Spinal cord (tissue), 10 donors: ENCODE results near the gene CAMK1D. TPM values are rescaled to one million over a fixed set of nuclear protein-coding genes. Genes with fewer than 3 reads are reported as not detected.
"Not testable (repeated sequence)": the region's sequence is repeated elsewhere in the genome, so short reads cannot be mapped to it uniquely, and the experiment has no call there.

Experiments used
- DNase-seq, 6 donors: peaks; one replicate each; pipeline versions ENCODE4 v3.0.0 to v3.0.0-alpha.2; 2013 to 2015; ENCODE audit warnings: low spot score in 6 of 6, low read depth in 4 of 6
- H3K27ac ChIP-seq: one replicate; pipeline ENCODE4 v1.5.1; 2013; ENCODE audit warnings: low read depth, low read length, control low read depth
- H3K27me3 ChIP-seq: one replicate; pipeline ENCODE4 v1.6.1; 2013; ENCODE audit warnings: low read length; ENCODE audit not compliant: control insufficient read depth, insufficient read depth
- H3K36me3 ChIP-seq: one replicate; pipeline ENCODE4 v1.6.1; 2013; ENCODE audit warnings: low read length; ENCODE audit not compliant: control insufficient read depth, insufficient read depth
- H3K4me1 ChIP-seq: one replicate; pipeline ENCODE4 v1.6.1; 2013; ENCODE audit warnings: low read length; ENCODE audit not compliant: control insufficient read depth, insufficient read depth
- H3K4me3 ChIP-seq: one replicate; pipeline ENCODE4 v1.5.1; 2013; ENCODE audit warnings: low read depth, low read length, control low read depth
- H3K9me3 ChIP-seq: one replicate; pipeline ENCODE4 v1.6.1; 2013; ENCODE audit warnings: low read length; ENCODE audit not compliant: control insufficient read depth, insufficient read depth
- WGBS: methylation state at CpG from one replicate; pipeline ENCODE4 v1.1.5; 2013; ENCODE audit warnings: missing lambda C conversion rate; ENCODE audit not compliant: insufficient coverage; 5-methylcytosine and 5-hydroxymethylcytosine counted together
- polyA plus RNA-seq, 2 donors: library from polyadenylated mRNA; unstranded; fragments of 120-200 nt; gene quantifications; one replicate each; pipeline ENCODE4 v1.2.1, GENCODE V29; 2013; ENCODE audit not compliant: insufficient read length in 2 of 2
- total RNA-seq, 2 donors: library from RNA; depleted of rRNA in 1 of 2; stranded (reverse); fragments of 120-200 nt in 1 of 2; fragments of >200 nt in 1 of 2; gene quantifications; one replicate each; pipeline versions ENCODE4 v1.2.3 to v1.2.4, GENCODE V29; 2013 to 2014
- donor health status: healthy.

The CAMK1D gene
- total and polyA plus RNA-seq, 4 donors: 25.2 to 39.0 (median 33.9) TPM

GRCh38 chr10:12489806-12490205 lies 140.5 kb downstream of the CAMK1D start:
- peaks cover 7% of the 10 kb centered on the region for H3K4me1 ChIP-seq
- no peaks in the 10 kb centered on the region for H3K9me3 ChIP-seq
- H3K27ac ChIP-seq: no peak overlapping the region
- WGBS: 71% methylated on average over 12 of the region's 13 CpGs
- H3K36me3 ChIP-seq: no peaks in the 10 kb centered on the region
- no peak for DNase-seq
- no peak overlapping the region for H3K4me3 ChIP-seq
- H3K27me3 ChIP-seq: no peaks in the 10 kb centered on the region

- 100% methylated on average over 1 of the region's 1 CpG for WGBS
- Histone ChIP-seq H3K36me3 (no peaks in the 10 kb centered on the region), H3K4me3 (no peak overlapping the region), H3K9me3 (no peaks in the 10 kb centered on the region), H3K4me1 (no peaks in the 10 kb centered on the region), H3K27me3 (no peaks in the 10 kb centered on the region), H3K27ac (no peak overlapping the region)
- DNase-seq: peak in 1 of 6 donors; percentile 55
These were observed 141.6 kb downstream of the CAMK1D start for GRCh38 chr10:12490963-12491362.

GRCh38 chr10:12491491-12491890 lies 142.1 kb downstream of the CAMK1D start:
- 70% methylated on average over 8 of the region's 10 CpGs for WGBS
- DNase-seq: no peak
- Histone ChIP-seq H3K36me3 (no peaks in the 10 kb centered on the region), H3K9me3 (no peaks in the 10 kb centered on the region), H3K4me3 (no peak overlapping the region), H3K27ac (no peak overlapping the region), H3K4me1 (no peaks in the 10 kb centered on the region), H3K27me3 (no peaks in the 10 kb centered on the region)

- no peak for DNase-seq
- no peaks in the 10 kb centered on the region for H3K9me3 ChIP-seq
- no peak overlapping the region for H3K4me3 ChIP-seq
- H3K27me3 ChIP-seq: no peaks in the 10 kb centered on the region
- H3K27ac ChIP-seq: no peak overlapping the region
- H3K36me3 ChIP-seq: no peaks in the 10 kb centered on the region
- H3K4me1 ChIP-seq: no peaks in the 10 kb centered on the region
- WGBS: 92% methylated on average over 4 of the region's 8 CpGs
These were observed 142.7 kb downstream of the CAMK1D start for GRCh38 chr10:12492016-12492415.

- WGBS: 93% methylated on average over 3 of the region's 10 CpGs
- not testable (repeated sequence) for H3K27ac ChIP-seq, H3K27me3 ChIP-seq, H3K4me1 ChIP-seq, H3K36me3 ChIP-seq, DNase-seq, H3K9me3 ChIP-seq, H3K4me3 ChIP-seq
These were observed 147.7 kb downstream of the CAMK1D start for GRCh38 chr10:12497046-12497445.

GRCh38 chr10:12499076-12499986 lies 150.0 kb downstream of the CAMK1D start:
- WGBS: 69% methylated on average over 5 of the region's 7 CpGs
- no peaks in the 10 kb centered on the region for H3K9me3 ChIP-seq
- H3K27ac ChIP-seq: peak overlapping the region; percentile 22
- DNase-seq: peak in 1 of 6 donors; percentile 43
- H3K27me3 ChIP-seq: no peaks in the 10 kb centered on the region
- H3K36me3 ChIP-seq: no peaks in the 10 kb centered on the region
- H3K4me3 ChIP-seq: no peak overlapping the region
- H3K4me1 ChIP-seq: peaks cover 8% of the 10 kb centered on the region

- Histone ChIP-seq H3K36me3 (no peaks in the 10 kb centered on the region), H3K4me3 (no peak overlapping the region), H3K27ac (no peak overlapping the region), H3K4me1 (peaks cover 8% of the 10 kb centered on the region), H3K9me3 (no peaks in the 10 kb centered on the region), H3K27me3 (no peaks in the 10 kb centered on the region)
- DNase-seq: no peak
- WGBS: 53% methylated on average over 4 of the region's 7 CpGs
These were observed 151.3 kb downstream of the CAMK1D start for GRCh38 chr10:12500381-12501303.

GRCh38 chr10:12501324-12501723 lies 152.0 kb downstream of the CAMK1D start:
- no peak for DNase-seq
- Histone ChIP-seq H3K9me3 (no peaks in the 10 kb centered on the region), H3K27ac (no peak overlapping the region), H3K36me3 (no peaks in the 10 kb centered on the region), H3K4me3 (no peak overlapping the region), H3K27me3 (no peaks in the 10 kb centered on the region), H3K4me1 (peaks cover 8% of the 10 kb centered on the region)
- WGBS: 54% methylated on average over 5 of the region's 12 CpGs

- no peak for DNase-seq
- H3K27ac ChIP-seq: no peak overlapping the region
- WGBS: 85% methylated on average over 16 of the region's 16 CpGs
- no peaks in the 10 kb centered on the region for H3K27me3 ChIP-seq
- H3K4me1 ChIP-seq: peaks cover 8% of the 10 kb centered on the region
- H3K36me3 ChIP-seq: no peaks in the 10 kb centered on the region
- H3K9me3 ChIP-seq: no peaks in the 10 kb centered on the region
- no peak overlapping the region for H3K4me3 ChIP-seq
These were observed 152.6 kb downstream of the CAMK1D start for GRCh38 chr10:12501841-12502525.
